Fibroblast of pulmonary artery (primary cell): ENCODE measurements around the gene ANKRD44.

ENCODE experiments used
- DNase-seq: peaks from one replicate; pipeline ENCODE4 v3.0.0-alpha.2; 2010; ENCODE audit warnings: low read depth
- H3K4me3 ChIP-seq: replicated peaks from 2 replicates; pipeline ENCODE4 v1.5.1; 2011; ENCODE audit warnings: low read depth, mild to moderate bottlenecking, control low read depth, low read length, moderate library complexity
- TF ChIP-seq, protein P1 (sequence below): IDR thresholded peaks from 2 replicates; pipeline ENCODE4 v1.5.1; 2011; ENCODE audit warnings: mild to moderate bottlenecking, control low read depth, low read length, inconsistent platforms; ENCODE audit errors: missing control alignments

Gene ANKRD44

DNA sequence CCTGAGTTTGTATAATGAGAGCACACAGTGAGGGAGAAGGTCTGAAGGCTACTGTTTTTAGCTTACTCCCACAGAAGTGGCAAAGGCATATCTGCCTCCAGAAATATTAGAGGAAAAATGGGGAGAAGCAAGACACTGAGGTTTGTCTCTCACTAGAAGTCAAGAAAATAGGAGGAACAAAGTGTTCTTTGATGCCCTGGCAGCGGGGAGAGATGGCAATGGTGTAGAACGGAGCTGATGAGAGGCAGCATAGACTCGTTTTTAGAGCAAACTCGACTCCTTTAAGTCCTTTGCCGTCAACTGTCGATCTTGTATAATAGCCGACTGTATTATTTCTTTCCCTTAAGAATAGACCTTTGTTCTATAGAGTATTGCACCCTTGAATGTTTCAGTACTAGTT is 73.8 kb downstream of the ANKRD44 start:
- DNase-seq: no peak
- no peak overlapping the region for H3K4me3 ChIP-seq
- TF ChIP-seq, protein P1, sequence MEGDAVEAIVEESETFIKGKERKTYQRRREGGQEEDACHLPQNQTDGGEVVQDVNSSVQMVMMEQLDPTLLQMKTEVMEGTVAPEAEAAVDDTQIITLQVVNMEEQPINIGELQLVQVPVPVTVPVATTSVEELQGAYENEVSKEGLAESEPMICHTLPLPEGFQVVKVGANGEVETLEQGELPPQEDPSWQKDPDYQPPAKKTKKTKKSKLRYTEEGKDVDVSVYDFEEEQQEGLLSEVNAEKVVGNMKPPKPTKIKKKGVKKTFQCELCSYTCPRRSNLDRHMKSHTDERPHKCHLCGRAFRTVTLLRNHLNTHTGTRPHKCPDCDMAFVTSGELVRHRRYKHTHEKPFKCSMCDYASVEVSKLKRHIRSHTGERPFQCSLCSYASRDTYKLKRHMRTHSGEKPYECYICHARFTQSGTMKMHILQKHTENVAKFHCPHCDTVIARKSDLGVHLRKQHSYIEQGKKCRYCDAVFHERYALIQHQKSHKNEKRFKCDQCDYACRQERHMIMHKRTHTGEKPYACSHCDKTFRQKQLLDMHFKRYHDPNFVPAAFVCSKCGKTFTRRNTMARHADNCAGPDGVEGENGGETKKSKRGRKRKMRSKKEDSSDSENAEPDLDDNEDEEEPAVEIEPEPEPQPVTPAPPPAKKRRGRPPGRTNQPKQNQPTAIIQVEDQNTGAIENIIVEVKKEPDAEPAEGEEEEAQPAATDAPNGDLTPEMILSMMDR: no peak

DNA sequence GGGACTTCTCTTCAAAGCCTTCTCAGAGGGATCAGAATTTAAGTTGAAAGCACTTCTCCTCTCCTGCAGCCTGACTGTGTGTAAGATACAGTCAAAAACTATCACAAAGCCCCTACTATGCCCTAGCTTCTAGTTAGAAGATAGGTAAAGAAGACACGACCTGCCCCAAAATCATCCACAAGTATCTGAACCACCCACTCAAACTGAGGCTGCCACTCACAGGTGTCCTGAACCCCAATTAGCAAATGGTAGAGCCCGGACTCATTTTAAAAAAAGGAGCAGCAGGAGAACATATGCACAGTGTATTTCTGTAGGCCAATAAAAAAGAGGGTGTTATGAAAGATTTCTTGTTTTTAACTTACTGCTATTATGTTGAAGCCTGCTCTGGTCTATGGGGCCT is 74.4 kb downstream of the ANKRD44 start:
- TF ChIP-seq, protein P1: no peak
- no peak for DNase-seq
- H3K4me3 ChIP-seq: no peak overlapping the region

DNA sequence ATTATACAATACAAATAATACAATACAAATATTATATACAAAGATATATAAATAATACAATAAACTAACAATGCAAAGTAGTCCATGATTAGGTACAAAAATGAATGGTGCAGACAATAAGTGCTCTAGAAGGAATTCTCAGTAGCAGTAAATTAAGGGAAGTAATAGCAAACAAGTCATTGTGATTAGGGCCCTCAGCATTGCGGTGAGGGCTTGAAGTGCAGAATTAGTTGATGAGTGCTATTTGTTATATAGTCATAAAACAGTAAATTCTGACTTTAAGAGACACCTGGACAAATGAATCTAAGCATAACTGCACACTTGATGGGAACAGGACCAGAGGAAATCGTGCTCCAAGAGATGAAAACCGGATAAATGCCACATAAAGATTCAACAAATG is 74.9 kb downstream of the ANKRD44 start:
- H3K4me3 ChIP-seq: no peak overlapping the region
- TF ChIP-seq, protein P1: no peak
- no peak for DNase-seq

DNA sequence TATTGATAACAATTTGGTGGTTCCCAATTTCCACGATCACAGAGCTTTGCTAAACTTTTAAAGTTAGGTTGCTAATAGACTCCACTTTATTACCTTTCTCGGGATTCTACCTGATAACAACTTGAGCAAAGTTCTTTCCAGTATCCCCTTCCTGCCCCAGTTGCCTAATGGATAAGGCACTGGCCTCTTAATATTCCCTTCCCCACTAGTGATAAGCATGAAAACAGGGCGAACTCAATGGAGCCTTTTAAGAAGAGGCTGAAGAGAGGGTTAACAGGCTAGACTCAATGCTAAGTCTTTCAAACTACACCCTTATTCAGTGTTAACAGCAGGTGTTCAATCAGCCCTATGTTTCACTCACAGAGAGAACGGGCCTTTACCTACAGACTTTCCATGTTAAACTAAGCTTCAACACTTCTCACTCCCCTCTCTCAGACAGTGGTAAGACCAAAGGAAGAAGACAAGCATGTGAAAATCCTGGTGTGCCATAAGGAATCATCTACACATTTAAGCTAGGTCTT is 75.8 kb downstream of the ANKRD44 start:
- H3K4me3 ChIP-seq: no peak overlapping the region
- no peak for DNase-seq
- TF ChIP-seq, protein P1: no peak

DNA sequence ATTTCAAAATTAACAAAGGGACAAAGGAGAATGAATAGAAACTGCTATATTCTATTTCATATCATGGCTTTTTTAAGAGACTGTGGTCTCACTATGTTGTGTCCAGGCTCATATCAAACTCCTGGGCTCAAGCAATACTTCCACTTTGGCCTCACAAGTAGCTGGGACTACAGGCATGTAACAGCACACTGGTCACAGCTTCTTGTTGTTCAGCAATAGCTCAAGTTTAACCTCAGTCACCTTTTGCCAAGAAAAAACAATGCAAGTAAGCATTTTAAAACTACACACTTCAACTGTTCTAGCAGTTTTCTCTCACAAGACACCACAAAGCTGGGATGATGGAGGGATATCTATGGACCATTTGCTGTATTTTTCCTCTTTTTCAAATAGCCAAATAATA is 77.1 kb downstream of the ANKRD44 start:
- TF ChIP-seq, protein P1: no peak
- no peak for DNase-seq
- no peak overlapping the region for H3K4me3 ChIP-seq

DNA sequence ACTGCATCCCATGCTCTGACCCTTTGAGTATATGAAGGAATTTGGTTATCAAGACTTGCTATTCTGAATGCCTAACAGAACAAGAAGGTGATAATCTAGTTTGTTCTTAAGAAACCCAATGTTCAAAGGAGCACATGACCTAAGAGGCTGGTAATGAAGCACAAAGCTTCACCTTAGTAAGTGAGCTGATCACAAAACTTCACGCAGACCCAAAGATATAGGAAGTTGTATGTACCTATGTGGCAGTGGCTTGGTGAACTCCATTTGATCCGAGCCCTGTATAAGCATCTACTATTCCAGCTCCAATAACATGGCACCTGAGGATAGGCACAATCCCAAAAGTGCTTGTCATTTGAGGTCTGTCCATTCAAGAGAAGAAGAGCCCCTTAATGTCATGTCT is 78.6 kb downstream of the ANKRD44 start:
- TF ChIP-seq, protein P1: no peak
- no peak overlapping the region for H3K4me3 ChIP-seq
- DNase-seq: no peak
